ENCODE results near the gene PAX4.
"Not testable (repeated sequence)": the region's sequence is repeated elsewhere in the genome, so short reads cannot be mapped to it uniquely, and the experiment has no call there.

Gene PAX4

GRCh38 chr7:127584648-127585043 is 33.3 kb downstream of the PAX4 start:
- no peak for DNase-seq

- DNase-seq: no peak
Measured at GRCh38 chr7:127582361-127582760, 35.6 kb downstream of the PAX4 start.

- no peak for DNase-seq
Measured at GRCh38 chr7:127581716-127582115, 36.2 kb downstream of the PAX4 start.

- DNase-seq: no peak
Measured at GRCh38 chr7:127580612-127581011, 37.3 kb downstream of the PAX4 start.

GRCh38 chr7:127578711-127579275 is 39.1 kb downstream of the PAX4 start:
- no peak for DNase-seq

GRCh38 chr7:127578036-127578684 is 39.8 kb downstream of the PAX4 start:
- no peak for DNase-seq

GRCh38 chr7:127571741-127572505 is 46.0 kb downstream of the PAX4 start:
- DNase-seq: no peak

GRCh38 chr7:127568034-127568433 is 49.9 kb downstream of the PAX4 start:
- not testable (repeated sequence) for DNase-seq

GRCh38 chr7:127566242-127566641 is 51.7 kb downstream of the PAX4 start:
- no peak for DNase-seq
